B cell (primary cell): Measurements from ENCODE around the gene ZNF709. TPM values are rescaled to one million over a fixed set of nuclear protein-coding genes. Genes with fewer than 3 reads are reported as not detected.

Experiments used
- ATAC-seq: fragments of 200-7000 bp; cut with Tn5 transposase; one replicate; pipeline ENCODE4 v1.10.0; 2021; ENCODE audit warnings: low read depth, mild to moderate bottlenecking, moderate number of reproducible peaks, moderate library complexity
- CTCF ChIA-PET: fragments of 350-600 bp; sonication (Branson Sonifier 250); formaldehyde crosslinking; loops from one replicate; lab custom pipeline; 2021; ENCODE audit warnings: antibody characterized with exemption, inconsistent platforms; lab: Charles Lee
- POLR2A ChIA-PET: fragments of 350-600 bp; sonication (Branson Sonifier 250); formaldehyde crosslinking; loops from one replicate; lab custom pipeline; 2021; ENCODE audit warnings: antibody characterized with exemption; lab: Charles Lee
- DNase-seq: peaks from one replicate; pipeline ENCODE4 v3.0.0; 2013
- H2AFZ ChIP-seq: 2 replicates; pipeline ENCODE4 v1.6.1; 2012; ENCODE audit warnings: mild to moderate bottlenecking, low read depth, low read length; ENCODE audit not compliant: insufficient read depth, poor library complexity, severe bottlenecking
- H3K27ac ChIP-seq, 2 donors: 1 replicate in 1 of 2; 2 replicates in 1 of 2; pipeline ENCODE4 v1.5.1; 2012 to 2013; ENCODE audit warnings: low read length in 2 of 2, mild to moderate bottlenecking in 2 of 2, moderate library complexity in 1 of 2
- H3K27me3 ChIP-seq, 4 experiments: fragments of 200-600 bp in 1 of 4; sonication (generic) in 1 of 4; replicated peaks in 1 of 4; 1 replicate in 2 of 4; 2 replicates in 2 of 4; pipeline versions ENCODE4 v1.6.1 to v1.7.0; 2013 to 2016; ENCODE audit warnings: low read length in 3 of 4, mild to moderate bottlenecking in 2 of 4, mixed read lengths in 1 of 4, moderate library complexity in 1 of 4; ENCODE audit not compliant: insufficient read depth in 4 of 4, control insufficient read depth in 3 of 4; ENCODE audit errors: control extremely low read depth in 1 of 4
- H3K36me3 ChIP-seq, 2 experiments: replicated peaks in 1 of 2; 1 replicate in 1 of 2; 2 replicates in 1 of 2; pipeline versions ENCODE4 v1.6.1 to v1.7.1; 2013; ENCODE audit warnings: low read length in 1 of 2; ENCODE audit not compliant: insufficient read depth in 2 of 2, control insufficient read depth in 1 of 2; ENCODE audit errors: control extremely low read depth in 1 of 2, extremely low read depth in 1 of 2
- H3K4me1 ChIP-seq, 2 donors: fragments of 200-600 bp in 1 of 2; sonication (generic) in 1 of 2; 1 replicate in 1 of 2; 2 replicates in 1 of 2; pipeline versions ENCODE4 v1.5.1 to v1.6.1; 2013 to 2017; ENCODE audit warnings: low read length in 2 of 2; ENCODE audit not compliant: control insufficient read depth in 2 of 2, insufficient read depth in 2 of 2
- H3K4me2 ChIP-seq: replicated peaks from 2 replicates; pipeline ENCODE3; 2012; ENCODE audit warnings: mild to moderate bottlenecking, low read depth, low read length; ENCODE audit not compliant: poor library complexity, severe bottlenecking
- H3K4me3 ChIP-seq, 5 experiments: fragments of 200-600 bp in 1 of 5; sonication (generic) in 1 of 5; 1 replicate in 3 of 5; 2 replicates in 2 of 5; pipeline versions ENCODE4 v1.5.1 to v1.7.0; 2011 to 2016; ENCODE audit warnings: low read length in 4 of 5, mild to moderate bottlenecking in 4 of 5, low read depth in 2 of 5, control low read depth in 1 of 5, moderate library complexity in 1 of 5; ENCODE audit not compliant: insufficient read depth in 1 of 5; ENCODE audit errors: control extremely low read depth in 1 of 5, extremely low read depth in 1 of 5
- H3K79me2 ChIP-seq: fragments of 200-600 bp; sonication (generic); one replicate; pipeline ENCODE4 v1.6.0; 2016; ENCODE audit warnings: low read length; ENCODE audit not compliant: control insufficient read depth, insufficient read depth
- H3K9ac ChIP-seq: fragments of 200-600 bp; sonication (generic); 2 replicates; pipeline ENCODE4 v1.6.1; 2017; ENCODE audit warnings: mild to moderate bottlenecking, low read length, moderate library complexity
- H3K9me3 ChIP-seq, 3 donors: one replicate each; pipeline versions ENCODE4 v1.6.1 to v1.7.1; 2013; ENCODE audit warnings: low read length in 2 of 3; ENCODE audit not compliant: control insufficient read depth in 2 of 3, insufficient read depth in 1 of 3; ENCODE audit errors: control extremely low read depth in 1 of 3
- H4K20me1 ChIP-seq: 2 replicates; pipeline ENCODE4 v1.6.0; 2012; ENCODE audit warnings: mild to moderate bottlenecking, low read length; ENCODE audit not compliant: insufficient read depth, control insufficient read depth, poor library complexity, severe bottlenecking
- H3K27ac Mint-ChIP-seq: one replicate; pipeline ENCODE4 v1.8.0; 2021; ENCODE audit warnings: mixed read lengths
- H3K27me3 Mint-ChIP-seq: one replicate; pipeline ENCODE4 v1.8.0; 2021; ENCODE audit warnings: mixed read lengths
- H3K4me1 Mint-ChIP-seq: one replicate; pipeline ENCODE4 v1.8.0; 2021; ENCODE audit warnings: mixed read lengths
- H3K4me3 Mint-ChIP-seq: one replicate; pipeline ENCODE4 v1.8.0; 2021; ENCODE audit warnings: mixed read lengths
- H3K9me3 Mint-ChIP-seq: one replicate; pipeline ENCODE4 v1.8.0; 2022; ENCODE audit warnings: mixed read lengths; ENCODE audit not compliant: insufficient read depth
- EZH2 ChIP-seq: IDR thresholded peaks from 2 replicates; pipeline ENCODE4 v1.6.1; 2012; ENCODE audit warnings: borderline replicate concordance, low read depth, mild to moderate bottlenecking, moderate library complexity, low read length; ENCODE audit not compliant: insufficient read depth, poor library complexity, severe bottlenecking
- WGBS: methylation state at CpG from one replicate; pipeline ENCODE4 v1.1.5; 2013; ENCODE audit warnings: missing lambda C conversion rate; ENCODE audit not compliant: insufficient coverage; 5-methylcytosine and 5-hydroxymethylcytosine counted together
- intact Hi-C: fragments of 100-400 bp; cut with micrococcal nuclease; formaldehyde crosslinking; loops from one replicate; pipeline ENCODE4 v1.10.0; 2022
- polyA plus RNA-seq: library from polyadenylated mRNA; depleted of rRNA; stranded (reverse); fragments of >200 nt; gene quantifications from 2 replicates; pipeline ENCODE4 v1.2.3, GENCODE V29; 2012
- total RNA-seq, 2 donors: library from RNA; stranded (reverse); fragments of 120-200 nt in 1 of 2; gene quantifications; 1 replicate in 1 of 2; 2 replicates in 1 of 2; pipeline versions ENCODE4 v1.2.3 to v1.2.4, GENCODE V29; 2013 to 2022
- TF ChIP-seq, protein P1 (sequence below): fragments of 200-600 bp; IDR thresholded peaks from one replicate; pipeline ENCODE4 v1.8.0; 2022; ENCODE audit warnings: antibody characterized with exemption, mild to moderate bottlenecking

ZNF709 gene
- total and polyA plus RNA-seq, 2 donors (not counting 1 experiment from before 2014, with no cell fraction given): 1.7 to 8.4 TPM

- Histone ChIP-seq H3K36me3 (peaks cover 15 to 28% of the 10 kb centered on the region in 2 experiments), H2AFZ (no peak overlapping the region), H3K4me2 (no peak overlapping the region), H3K9ac (no peak overlapping the region), H3K27me3 (no peaks in the 10 kb centered on the region), H3K27ac (no peak overlapping the region), H3K79me2 (peaks cover 34% of the 10 kb centered on the region), H4K20me1 (no peaks in the 10 kb centered on the region), H3K4me3 (no peak overlapping the region), H3K4me1 (no peaks in the 10 kb centered on the region), H3K9me3 (peaks cover 28 to 82% (median 76%) of the 10 kb centered on the region in 3 donors)
- ChIA-PET POLR2A (no interaction called here), CTCF (no interaction called here)
- TF ChIP-seq, protein P1, sequence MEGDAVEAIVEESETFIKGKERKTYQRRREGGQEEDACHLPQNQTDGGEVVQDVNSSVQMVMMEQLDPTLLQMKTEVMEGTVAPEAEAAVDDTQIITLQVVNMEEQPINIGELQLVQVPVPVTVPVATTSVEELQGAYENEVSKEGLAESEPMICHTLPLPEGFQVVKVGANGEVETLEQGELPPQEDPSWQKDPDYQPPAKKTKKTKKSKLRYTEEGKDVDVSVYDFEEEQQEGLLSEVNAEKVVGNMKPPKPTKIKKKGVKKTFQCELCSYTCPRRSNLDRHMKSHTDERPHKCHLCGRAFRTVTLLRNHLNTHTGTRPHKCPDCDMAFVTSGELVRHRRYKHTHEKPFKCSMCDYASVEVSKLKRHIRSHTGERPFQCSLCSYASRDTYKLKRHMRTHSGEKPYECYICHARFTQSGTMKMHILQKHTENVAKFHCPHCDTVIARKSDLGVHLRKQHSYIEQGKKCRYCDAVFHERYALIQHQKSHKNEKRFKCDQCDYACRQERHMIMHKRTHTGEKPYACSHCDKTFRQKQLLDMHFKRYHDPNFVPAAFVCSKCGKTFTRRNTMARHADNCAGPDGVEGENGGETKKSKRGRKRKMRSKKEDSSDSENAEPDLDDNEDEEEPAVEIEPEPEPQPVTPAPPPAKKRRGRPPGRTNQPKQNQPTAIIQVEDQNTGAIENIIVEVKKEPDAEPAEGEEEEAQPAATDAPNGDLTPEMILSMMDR: no peak
- no peak for TF ChIP-seq EZH2
- H3K9me3 Mint-ChIP-seq: peaks cover 31% of the 10 kb centered on the region
- no peak for DNase-seq
- no peak overlapping the region for H3K27ac Mint-ChIP-seq
- H3K4me1 Mint-ChIP-seq: no peaks in the 10 kb centered on the region
- intact Hi-C loops: no loop called here
- WGBS: 87% methylated on average over 6 of the region's 6 CpGs
- ATAC-seq: no peak
- no peak overlapping the region for H3K4me3 Mint-ChIP-seq
- no peaks in the 10 kb centered on the region for H3K27me3 Mint-ChIP-seq
These were observed 37.4 kb upstream of the ZNF709 start for GRCh38 chr19:12521996-12522395.

GRCh38 chr19:12513531-12514061 is 29.0 kb upstream of the ZNF709 start:
- no peaks in the 10 kb centered on the region for H3K4me1 Mint-ChIP-seq
- H3K27ac Mint-ChIP-seq: no peak overlapping the region
- WGBS: 28% methylated on average over 35 of the region's 35 CpGs
- no peak overlapping the region for H3K4me3 Mint-ChIP-seq
- no peak overlapping the region for H3K9ac ChIP-seq
- peaks cover 1 to 57% (median 12%) of the 10 kb centered on the region in 3 donors for H3K9me3 ChIP-seq
- no peaks in the 10 kb centered on the region for H3K27me3 Mint-ChIP-seq
- DNase-seq (no peak), ATAC-seq (no peak)
- H3K27me3 ChIP-seq: peaks cover 0 to 11% (median 0%) of the 10 kb centered on the region in 4 experiments
- intact Hi-C loops: no loop called here
- no peaks in the 10 kb centered on the region for H3K4me1 ChIP-seq
- ChIA-PET POLR2A (no interaction called here), CTCF (no interaction called here)
- no peak overlapping the region for H3K27ac ChIP-seq
- no peaks in the 10 kb centered on the region for H3K36me3 ChIP-seq
- H3K4me3 ChIP-seq: no peak overlapping the region
- H2AFZ ChIP-seq: no peak overlapping the region
- no peak for TF ChIP-seq EZH2
- TF ChIP-seq, protein P1: no peak
- H4K20me1 ChIP-seq: no peaks in the 10 kb centered on the region
- peaks cover 16% of the 10 kb centered on the region for H3K79me2 ChIP-seq
- peaks cover 4% of the 10 kb centered on the region for H3K9me3 Mint-ChIP-seq
- no peak overlapping the region for H3K4me2 ChIP-seq
